Measurements from ENCODE around the gene PPP1R14D. TPM values are rescaled to one million over a fixed set of nuclear protein-coding genes. Genes with fewer than 3 reads are reported as not detected.

Gene PPP1R14D
- total and polyA plus RNA-seq, 2 of the 8 experiments (the other 6 are each of a cell fraction or from before 2014, with no cell fraction given), result not detected

GRCh38 chr15:40796041-40796440 lies 32.5 kb downstream of the PPP1R14D start:
- 0 out of 4 replicates have a peak overlapping the region, but pooled peaks of 1 of the 2 experiments have one; percentile 11 for H3K4me2 ChIP-seq (ENCODE audit: insufficient read depth in 1 of 2, low read depth in 2 of 2, low read length in 2 of 2)
- no peak overlapping the region for H4K91ac ChIP-seq (replicated peaks; ENCODE audit: insufficient read length, low read length)
- ChIA-PET POLR2A (ENCODE audit: partially characterized antibody) (no interaction called here), CTCF (ENCODE audit: partially characterized antibody) (interaction anchor here (0.7 to 1.5 kb wide), 6 partner anchors 9 to 45 kb away, joined by 3 to 9 read pairs (median 4); partner anchors contain the start of genes DNAJC17 and ZFYVE19)
- no peak overlapping the region for H4K5ac ChIP-seq (ENCODE audit: insufficient read length, low read depth, low read length)
- no peak overlapping the region for H3K14ac ChIP-seq (ENCODE audit: insufficient read length)
- WGBS, 2 experiments (ENCODE audit: extremely low coverage in 1 of 2, insufficient coverage in 1 of 2, insufficient read length in 1 of 2, insufficient replicate concordance in 2 of 2, low coverage in 1 of 2, low lambda C conversion rate in 2 of 2, missing lambda C conversion rate in 1 of 2), result 84% methylated on average over 2 of the region's 2 CpGs; no CpG with 5 or more reads in 1 of the 2 experiments
- peaks cover 2 to 11% (median 9%) of the 10 kb centered on the region in 4 experiments; a peak in 5 of 7 replicates for H3K4me1 ChIP-seq (replicated peaks in 1 of 4; ENCODE audit: control insufficient read depth in 3 of 4, insufficient read depth in 4 of 4, low read length in 3 of 4)
- no peaks in the 10 kb centered on the region for H3K9me3 ChIP-seq (ENCODE audit: insufficient read depth in 2 of 2, low read depth in 1 of 2, low read length in 1 of 2)
- H4K8ac ChIP-seq (ENCODE audit: extremely low read depth, insufficient read depth, low read length), result no peak overlapping the region
- H3K23ac ChIP-seq (ENCODE audit: insufficient read length), result no peak overlapping the region
- no peak overlapping the region for H2AFZ ChIP-seq (ENCODE audit: low read length)
- H3K79me1 ChIP-seq (ENCODE audit: low read depth, low read length), result no peaks in the 10 kb centered on the region; the same call in none of the 2 replicates
- H3K23me2 ChIP-seq (ENCODE audit: low read depth, low read length), result no peaks in the 10 kb centered on the region; the same call in 1 of the 2 replicates
- H2BK15ac ChIP-seq (ENCODE audit: low read length), result no peak overlapping the region
- H2BK12ac ChIP-seq (ENCODE audit: low read depth, low read length), result no peak overlapping the region
- no peak overlapping the region for H2BK20ac ChIP-seq (ENCODE audit: low read length)
- no peak overlapping the region for H2BK120ac ChIP-seq (replicated peaks; ENCODE audit: low read depth, low read length)
- no peaks in the 10 kb centered on the region; a peak in 1 of 8 replicates for H3K36me3 ChIP-seq (ENCODE audit: control insufficient read depth in 2 of 4, insufficient read depth in 4 of 4, low read length in 3 of 4)
- H4K20me1 ChIP-seq (replicated peaks in 1 of 2; ENCODE audit: control insufficient read depth in 1 of 2, insufficient read depth in 2 of 2, low read length in 2 of 2), result no peaks in the 10 kb centered on the region
- no peak overlapping the region for H3K4me3 ChIP-seq (ENCODE audit: extremely low read depth in 1 of 4, insufficient read depth in 2 of 4, low read depth in 3 of 4, low read length in 4 of 4)
- DNase-seq (ENCODE audit: low read depth in 1 of 2, low spot score in 2 of 2) (no peak), FAIRE-seq (no peak)
- H3K18ac ChIP-seq (ENCODE audit: extremely low read depth, low read length), result no peak overlapping the region
- H3K79me2 ChIP-seq (ENCODE audit: control insufficient read depth in 1 of 2, insufficient read depth in 2 of 2, low read length in 2 of 2), result peaks cover 0 to 14% of the 10 kb centered on the region in 2 experiments; a peak in 2 of 4 replicates
- H3K9ac ChIP-seq (replicated peaks in 1 of 4; ENCODE audit: extremely low read depth in 1 of 4, low read depth in 3 of 4, low read length in 3 of 4), result no peak overlapping the region
- no peaks in the 10 kb centered on the region for H3K27me3 ChIP-seq (replicated peaks in 1 of 4; ENCODE audit: control insufficient read depth in 3 of 4, extremely low read depth in 1 of 4, insufficient read depth in 3 of 4, low read length in 3 of 4)
- H3K4ac ChIP-seq (replicated peaks; ENCODE audit: insufficient read length, low read depth, low read length), result no peak overlapping the region
- no peak overlapping the region for H2BK5ac ChIP-seq (ENCODE audit: low read depth, low read length)
- H3K56ac ChIP-seq (replicated peaks; ENCODE audit: insufficient read length, low read depth, low read length), result no peak overlapping the region
- H2AK5ac ChIP-seq (ENCODE audit: low read depth, low read length), result no peak overlapping the region
- no peak overlapping the region for H3K27ac ChIP-seq (ENCODE audit: low read depth, low read length)
- TF ChIP-seq EP300 (IDR thresholded peaks at IDR 0.05; ENCODE audit: borderline replicate concordance in 1 of 2, low read depth in 2 of 2, low read length in 2 of 2), result no peak
